SK-N-SH (cell line): Measurements from ENCODE around the gene HMGCS1.

Source experiments
- EP300 ChIP-seq, 2 experiments: IDR thresholded peaks; 2 replicates each; pipeline versions ENCODE4 v1.4.0 to v1.6.1; 2012; ENCODE audit warnings: borderline replicate concordance in 1 of 2, low read depth in 1 of 2, low read length in 1 of 2
- EZH2phosphoT487 ChIP-seq: fragments of 200-600 bp; sonication (generic); IDR thresholded peaks from 2 replicates; pipeline ENCODE4 v1.6.1; 2017; ENCODE audit warnings: low read depth, mixed run types, mild to moderate bottlenecking, antibody characterized with exemption, moderate library complexity, borderline replicate concordance
- RXRA ChIP-seq: IDR thresholded peaks from 2 replicates; pipeline ENCODE4 v1.4.0; 2012; ENCODE audit warnings: low read depth, mild to moderate bottlenecking, borderline replicate concordance
- TF ChIP-seq, protein P1 (sequence below): fragments of 200-600 bp; sonication (generic); IDR thresholded peaks from 2 replicates; pipeline ENCODE4 v1.6.1; 2017; ENCODE audit warnings: antibody characterized with exemption, mild to moderate bottlenecking, moderate library complexity
- TF ChIP-seq, protein P2 (sequence below): IDR thresholded peaks from 2 replicates; pipeline ENCODE4 v1.4.0; 2012; ENCODE audit warnings: low read depth, borderline replicate concordance

DNA sequence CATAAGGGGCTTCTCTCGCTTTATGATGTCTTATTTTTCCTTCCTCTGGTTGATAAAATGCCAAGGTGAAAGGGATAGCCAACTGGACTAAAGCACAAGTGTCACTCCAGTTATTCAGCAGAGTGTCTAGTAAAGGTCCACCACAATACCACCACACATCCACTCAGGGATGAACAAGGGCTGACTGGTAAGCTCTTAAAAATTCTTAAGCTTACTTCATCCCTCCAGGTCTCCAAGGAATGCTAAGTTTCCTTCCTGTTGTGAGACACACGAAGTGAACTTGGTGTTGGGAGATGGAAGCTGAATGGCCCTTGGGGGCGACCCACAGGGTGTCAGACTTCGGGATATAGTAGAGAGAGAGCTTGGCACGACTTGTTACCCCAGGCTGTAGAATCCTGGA, 3.2 kb upstream of the HMGCS1 start:
- no peak for TF ChIP-seq RXRA
- TF ChIP-seq, protein P1, sequence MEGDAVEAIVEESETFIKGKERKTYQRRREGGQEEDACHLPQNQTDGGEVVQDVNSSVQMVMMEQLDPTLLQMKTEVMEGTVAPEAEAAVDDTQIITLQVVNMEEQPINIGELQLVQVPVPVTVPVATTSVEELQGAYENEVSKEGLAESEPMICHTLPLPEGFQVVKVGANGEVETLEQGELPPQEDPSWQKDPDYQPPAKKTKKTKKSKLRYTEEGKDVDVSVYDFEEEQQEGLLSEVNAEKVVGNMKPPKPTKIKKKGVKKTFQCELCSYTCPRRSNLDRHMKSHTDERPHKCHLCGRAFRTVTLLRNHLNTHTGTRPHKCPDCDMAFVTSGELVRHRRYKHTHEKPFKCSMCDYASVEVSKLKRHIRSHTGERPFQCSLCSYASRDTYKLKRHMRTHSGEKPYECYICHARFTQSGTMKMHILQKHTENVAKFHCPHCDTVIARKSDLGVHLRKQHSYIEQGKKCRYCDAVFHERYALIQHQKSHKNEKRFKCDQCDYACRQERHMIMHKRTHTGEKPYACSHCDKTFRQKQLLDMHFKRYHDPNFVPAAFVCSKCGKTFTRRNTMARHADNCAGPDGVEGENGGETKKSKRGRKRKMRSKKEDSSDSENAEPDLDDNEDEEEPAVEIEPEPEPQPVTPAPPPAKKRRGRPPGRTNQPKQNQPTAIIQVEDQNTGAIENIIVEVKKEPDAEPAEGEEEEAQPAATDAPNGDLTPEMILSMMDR, result no peak
- TF ChIP-seq, protein P2, sequence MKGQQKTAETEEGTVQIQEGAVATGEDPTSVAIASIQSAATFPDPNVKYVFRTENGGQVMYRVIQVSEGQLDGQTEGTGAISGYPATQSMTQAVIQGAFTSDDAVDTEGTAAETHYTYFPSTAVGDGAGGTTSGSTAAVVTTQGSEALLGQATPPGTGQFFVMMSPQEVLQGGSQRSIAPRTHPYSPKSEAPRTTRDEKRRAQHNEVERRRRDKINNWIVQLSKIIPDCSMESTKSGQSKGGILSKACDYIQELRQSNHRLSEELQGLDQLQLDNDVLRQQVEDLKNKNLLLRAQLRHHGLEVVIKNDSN, result no peak
- no peak for TF ChIP-seq EZH2phosphoT487
- no peak for TF ChIP-seq EP300 (IDR thresholded peaks at IDR 0.05; ENCODE audit: borderline replicate concordance in 1 of 2, low read depth in 1 of 2, low read length in 1 of 2)
